HG03571 (cell line): Measurements from ENCODE around the gene SBF1.
"Not testable (repeated sequence)": the region's sequence is repeated elsewhere in the genome, so short reads cannot be mapped to it uniquely, and the experiment has no call there.

Experiments
- ATAC-seq: cut with Tn5 transposase; IDR thresholded peaks from one replicate; pipeline ENCODE4 v1.9.1; 2021; ENCODE audit not compliant: unreplicated experiment

SBF1 gene

GRCh38 chr22:50400406-50400805, 74.4 kb downstream of the SBF1 start:
- no peak for ATAC-seq

- no peak for ATAC-seq
Observed at GRCh38 chr22:50399751-50400331, 75.0 kb downstream of the SBF1 start.

- ATAC-seq = no peak
Observed at GRCh38 chr22:50398831-50399648, 75.8 kb downstream of the SBF1 start.

- ATAC-seq = not testable (repeated sequence)
Observed at GRCh38 chr22:50397371-50398060, 77.3 kb downstream of the SBF1 start.

- ATAC-seq = no peak
Observed at GRCh38 chr22:50396751-50397370, 78.0 kb downstream of the SBF1 start.
